PC-9 (cell line): ENCODE measurements around the gene KCTD20.

Source experiments
- EZH2 ChIP-seq: fragments of 200-600 bp; sonication (generic); IDR thresholded peaks from 2 replicates; pipeline ENCODE4 v1.8.0; 2017; ENCODE audit warnings: antibody characterized with exemption, low read depth
- TF ChIP-seq, protein P1 (sequence below): fragments of 200-600 bp; sonication (generic); conservative IDR thresholded peaks from 2 replicates; pipeline ENCODE4 v1.6.1; 2017; ENCODE audit warnings: mixed run types, antibody characterized with exemption, mild to moderate bottlenecking, moderate library complexity

DNA sequence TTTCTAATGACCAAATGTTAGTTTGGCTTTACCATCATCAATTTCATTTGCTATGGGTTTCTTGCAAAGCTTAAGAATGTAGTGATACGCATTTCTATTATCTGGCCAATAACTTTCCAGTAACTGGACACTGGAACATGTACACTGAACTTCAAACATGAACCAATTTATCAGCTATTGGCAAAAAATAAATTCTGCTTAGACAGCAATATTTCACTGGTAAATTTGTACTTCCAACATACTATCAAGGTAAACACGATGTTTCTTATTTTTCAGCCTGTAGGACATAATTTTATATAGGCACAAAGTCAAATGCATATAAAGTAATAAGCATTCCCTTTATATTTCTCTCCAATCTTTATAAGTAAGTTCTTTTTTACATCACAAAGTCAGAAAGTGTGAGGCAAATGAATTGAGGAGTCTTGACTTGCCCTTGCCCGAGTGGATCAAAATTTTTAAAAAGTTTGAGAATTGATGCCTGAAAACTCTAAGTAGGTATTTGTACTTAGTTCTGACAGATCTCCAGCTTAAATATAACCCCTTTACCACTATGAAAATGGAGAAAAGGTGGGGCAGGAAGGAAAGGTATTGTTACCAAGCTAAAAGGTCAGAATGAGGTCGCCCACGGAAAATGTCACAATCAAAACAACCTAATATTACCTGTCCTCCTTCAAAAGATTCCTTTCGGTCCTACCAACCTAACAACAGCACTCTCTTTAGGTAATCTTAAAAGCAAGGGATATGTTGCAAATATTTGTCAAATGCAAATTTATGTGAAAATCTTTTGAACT, 63.1 kb downstream of the KCTD20 start:
- TF ChIP-seq, protein P1, sequence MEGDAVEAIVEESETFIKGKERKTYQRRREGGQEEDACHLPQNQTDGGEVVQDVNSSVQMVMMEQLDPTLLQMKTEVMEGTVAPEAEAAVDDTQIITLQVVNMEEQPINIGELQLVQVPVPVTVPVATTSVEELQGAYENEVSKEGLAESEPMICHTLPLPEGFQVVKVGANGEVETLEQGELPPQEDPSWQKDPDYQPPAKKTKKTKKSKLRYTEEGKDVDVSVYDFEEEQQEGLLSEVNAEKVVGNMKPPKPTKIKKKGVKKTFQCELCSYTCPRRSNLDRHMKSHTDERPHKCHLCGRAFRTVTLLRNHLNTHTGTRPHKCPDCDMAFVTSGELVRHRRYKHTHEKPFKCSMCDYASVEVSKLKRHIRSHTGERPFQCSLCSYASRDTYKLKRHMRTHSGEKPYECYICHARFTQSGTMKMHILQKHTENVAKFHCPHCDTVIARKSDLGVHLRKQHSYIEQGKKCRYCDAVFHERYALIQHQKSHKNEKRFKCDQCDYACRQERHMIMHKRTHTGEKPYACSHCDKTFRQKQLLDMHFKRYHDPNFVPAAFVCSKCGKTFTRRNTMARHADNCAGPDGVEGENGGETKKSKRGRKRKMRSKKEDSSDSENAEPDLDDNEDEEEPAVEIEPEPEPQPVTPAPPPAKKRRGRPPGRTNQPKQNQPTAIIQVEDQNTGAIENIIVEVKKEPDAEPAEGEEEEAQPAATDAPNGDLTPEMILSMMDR = no peak
- no peak for TF ChIP-seq EZH2
